ENCODE results near the gene GEMIN7. TPM values are rescaled to one million over a fixed set of nuclear protein-coding genes. Genes with fewer than 3 reads are reported as not detected.

Gene GEMIN7
- total RNA-seq, result 12.5 TPM

GRCh38 chr19:45079063-45079910, at the start of gene GEMIN7:
TSS of gene GEMIN7 (plus strand) at chr19:45079260. CDS start at chr19:45090115, 10,855 bp downstream.

GRCh38 chr19:45038931-45039893, 39.8 kb upstream of the GEMIN7 start, which contains the start of gene CLASRP:
TSS of gene CLASRP (plus strand) at chr19:45039045. CDS start at chr19:45040213, 1,168 bp downstream.

GRCh38 chr19:45076029-45076850, 2.8 kb upstream of the GEMIN7 start, which contains the start of gene ZNF296:
TSS of gene ZNF296 (minus strand) at chr19:45076478. CDS start at chr19:45076373, 105 bp downstream.

GRCh38 chr19:45092747-45093678, 14.0 kb downstream of the GEMIN7 start, which contains the start of gene PPP1R37:
TSS of gene PPP1R37 (plus strand) at chr19:45093179. CDS start at chr19:45093326, 147 bp downstream.

Small RNA genes lying within 50 kb of the gene (small RNA-seq; reads per million reads assigned to genes)
- not detected for gene RNU6-611P

Other genes starting within 250 kb of the GEMIN7 start
- gene NECTIN2, start 233.0 kb upstream of the GEMIN7 start, total RNA-seq, result 27.5 TPM
- 32.3 TPM for gene TOMM40, start 188.0 kb upstream of the GEMIN7 start, total RNA-seq
- gene APOE, start 173.5 kb upstream of the GEMIN7 start, total RNA-seq, result 260 TPM
- gene APOC1, start 164.7 kb upstream of the GEMIN7 start, total RNA-seq, result 17.8 TPM
- not detected for gene APOC4, start 137.0 kb upstream of the GEMIN7 start, total RNA-seq
- 2.5 TPM for gene APOC2, start 133.2 kb upstream of the GEMIN7 start, total RNA-seq
- gene CLPTM1, start 123.9 kb upstream of the GEMIN7 start, total RNA-seq, result 71.7 TPM
- 1.2 TPM for gene RELB, start 77.8 kb upstream of the GEMIN7 start, total RNA-seq
- 11.3 TPM for gene CLASRP, start 40.2 kb upstream of the GEMIN7 start, total RNA-seq
- 0.69 TPM for gene ZNF296, start 2.8 kb upstream of the GEMIN7 start, total RNA-seq
- 21.0 TPM for gene PPP1R37, start 13.9 kb downstream of the GEMIN7 start, total RNA-seq
- 0.69 TPM for gene NKPD1, start 81.7 kb downstream of the GEMIN7 start, total RNA-seq
- gene TRAPPC6A, start 99.0 kb downstream of the GEMIN7 start, total RNA-seq, result 7.2 TPM
- 4.4 TPM for gene BLOC1S3, start 99.5 kb downstream of the GEMIN7 start, total RNA-seq
- 0.23 TPM for gene EXOC3L2, start 166.1 kb downstream of the GEMIN7 start, total RNA-seq
- gene MARK4, start 172.0 kb downstream of the GEMIN7 start, total RNA-seq, result 39.2 TPM
- gene CKM, start 243.6 kb downstream of the GEMIN7 start, total RNA-seq, result not detected

Measured in diencephalon (tissue), 1 donor.